ENCODE results near the gene PKP4.

DNA sequence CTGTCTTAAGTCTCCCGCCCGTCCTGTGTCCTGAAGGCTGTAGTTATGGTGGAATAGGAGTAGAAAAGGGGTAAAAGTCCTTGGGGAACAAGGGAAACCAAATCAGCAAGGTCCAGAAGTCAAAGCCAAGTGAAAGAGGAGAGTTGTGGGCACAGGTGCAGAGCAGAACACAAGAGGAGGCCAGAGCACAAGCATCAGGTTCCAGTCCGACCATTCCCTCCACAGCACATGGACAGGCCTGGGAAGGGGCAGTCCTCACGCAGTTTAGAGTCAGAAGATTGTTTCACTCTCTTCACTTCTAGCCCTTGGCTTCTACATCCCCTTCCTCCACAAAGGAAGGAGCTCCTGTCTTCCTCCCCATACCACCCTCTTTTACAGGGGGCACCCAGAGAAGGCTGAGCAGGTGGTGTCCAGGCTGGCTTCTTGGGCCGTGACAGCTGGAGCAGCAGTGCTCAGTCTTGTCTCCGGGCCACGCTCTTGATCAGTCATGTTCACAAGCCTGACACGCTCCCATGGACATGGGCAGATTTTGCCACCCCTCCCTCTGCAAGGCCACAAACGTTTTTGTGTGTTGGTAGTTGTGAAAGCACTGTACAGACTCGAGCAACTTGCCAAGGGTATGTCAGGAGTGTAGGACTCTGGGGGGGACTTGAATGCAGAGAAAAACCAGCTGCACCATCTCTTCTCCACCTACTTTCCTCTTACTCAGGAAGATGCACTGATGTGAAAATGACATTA is 199.9 kb downstream of the PKP4 start:
- TF ChIP-seq, protein P1, sequence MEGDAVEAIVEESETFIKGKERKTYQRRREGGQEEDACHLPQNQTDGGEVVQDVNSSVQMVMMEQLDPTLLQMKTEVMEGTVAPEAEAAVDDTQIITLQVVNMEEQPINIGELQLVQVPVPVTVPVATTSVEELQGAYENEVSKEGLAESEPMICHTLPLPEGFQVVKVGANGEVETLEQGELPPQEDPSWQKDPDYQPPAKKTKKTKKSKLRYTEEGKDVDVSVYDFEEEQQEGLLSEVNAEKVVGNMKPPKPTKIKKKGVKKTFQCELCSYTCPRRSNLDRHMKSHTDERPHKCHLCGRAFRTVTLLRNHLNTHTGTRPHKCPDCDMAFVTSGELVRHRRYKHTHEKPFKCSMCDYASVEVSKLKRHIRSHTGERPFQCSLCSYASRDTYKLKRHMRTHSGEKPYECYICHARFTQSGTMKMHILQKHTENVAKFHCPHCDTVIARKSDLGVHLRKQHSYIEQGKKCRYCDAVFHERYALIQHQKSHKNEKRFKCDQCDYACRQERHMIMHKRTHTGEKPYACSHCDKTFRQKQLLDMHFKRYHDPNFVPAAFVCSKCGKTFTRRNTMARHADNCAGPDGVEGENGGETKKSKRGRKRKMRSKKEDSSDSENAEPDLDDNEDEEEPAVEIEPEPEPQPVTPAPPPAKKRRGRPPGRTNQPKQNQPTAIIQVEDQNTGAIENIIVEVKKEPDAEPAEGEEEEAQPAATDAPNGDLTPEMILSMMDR (IDR thresholded peaks at IDR 0.05; ENCODE audit: low read depth, low read length), result no peak
- TF ChIP-seq, protein P2, sequence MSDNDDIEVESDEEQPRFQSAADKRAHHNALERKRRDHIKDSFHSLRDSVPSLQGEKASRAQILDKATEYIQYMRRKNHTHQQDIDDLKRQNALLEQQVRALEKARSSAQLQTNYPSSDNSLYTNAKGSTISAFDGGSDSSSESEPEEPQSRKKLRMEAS (IDR thresholded peaks at IDR 0.05; ENCODE audit: low read depth, low read length), result no peak
- TF ChIP-seq POLR2A (IDR thresholded peaks at IDR 0.05; ENCODE audit: extremely low read depth, insufficient read length), result no peak
